Inflammatory macrophage (primary cell): Measurements from ENCODE around the gene CDH9.

Experiments
- DNase-seq, 2 donors: peaks; one replicate each; pipeline ENCODE4 v3.0.0-alpha.2; 2020 to 2022
- total RNA-seq, 18 experiments: gene quantifications; one replicate each; lab custom pipeline; 2026; ENCODE audit warnings: mixed read lengths in 6 of 18, inconsistent platforms in 2 of 18; lab: John Stamatoyannopoulos, UW

The CDH9 gene, protein sequence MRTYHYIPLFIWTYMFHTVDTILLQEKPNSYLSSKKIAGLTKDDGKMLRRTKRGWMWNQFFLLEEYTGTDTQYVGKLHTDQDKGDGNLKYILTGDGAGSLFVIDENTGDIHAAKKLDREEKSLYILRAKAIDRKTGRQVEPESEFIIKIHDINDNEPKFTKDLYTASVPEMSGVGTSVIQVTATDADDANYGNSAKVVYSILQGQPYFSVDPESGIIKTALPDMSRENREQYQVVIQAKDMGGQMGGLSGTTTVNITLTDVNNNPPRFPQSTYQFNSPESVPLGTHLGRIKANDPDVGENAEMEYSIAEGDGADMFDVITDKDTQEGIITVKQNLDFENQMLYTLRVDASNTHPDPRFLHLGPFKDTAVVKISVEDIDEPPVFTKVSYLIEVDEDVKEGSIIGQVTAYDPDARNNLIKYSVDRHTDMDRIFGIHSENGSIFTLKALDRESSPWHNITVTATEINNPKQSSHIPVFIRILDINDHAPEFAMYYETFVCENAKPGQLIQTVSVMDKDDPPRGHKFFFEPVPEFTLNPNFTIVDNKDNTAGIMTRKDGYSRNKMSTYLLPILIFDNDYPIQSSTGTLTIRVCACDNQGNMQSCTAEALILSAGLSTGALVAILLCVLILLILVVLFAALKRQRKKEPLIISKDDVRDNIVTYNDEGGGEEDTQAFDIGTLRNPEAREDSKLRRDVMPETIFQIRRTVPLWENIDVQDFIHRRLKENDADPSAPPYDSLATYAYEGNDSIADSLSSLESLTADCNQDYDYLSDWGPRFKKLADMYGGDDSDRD
- total RNA-seq: 0 to 0.13 (median 0) reads per million in 18 experiments

DNA sequence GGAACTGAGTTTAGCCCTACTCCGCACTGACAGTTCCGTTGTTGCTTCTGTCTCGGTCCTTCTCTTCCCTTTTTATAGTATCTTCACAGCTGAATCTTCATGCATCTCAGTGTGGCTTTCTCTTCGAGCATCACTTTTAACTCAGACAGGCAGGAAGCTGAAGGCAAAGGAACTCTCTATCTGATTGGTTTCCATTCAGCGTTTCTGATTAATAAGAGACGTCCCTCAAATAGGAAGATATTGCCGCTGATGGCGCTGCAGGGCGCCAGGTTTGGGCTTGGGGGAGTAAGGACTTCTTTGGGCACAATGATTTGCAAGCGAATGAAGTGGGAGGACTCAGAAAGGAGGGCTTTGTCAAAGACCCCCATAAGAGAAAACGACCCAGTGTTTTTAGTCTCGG is at the start of gene CDH9:
Gene CDH9, minus strand, starts transcription at position 111 of the 400 bp plus-strand sequence. CDS start 50,253 bp downstream, outside the sequence.
- DNase-seq: no peak

DNA sequence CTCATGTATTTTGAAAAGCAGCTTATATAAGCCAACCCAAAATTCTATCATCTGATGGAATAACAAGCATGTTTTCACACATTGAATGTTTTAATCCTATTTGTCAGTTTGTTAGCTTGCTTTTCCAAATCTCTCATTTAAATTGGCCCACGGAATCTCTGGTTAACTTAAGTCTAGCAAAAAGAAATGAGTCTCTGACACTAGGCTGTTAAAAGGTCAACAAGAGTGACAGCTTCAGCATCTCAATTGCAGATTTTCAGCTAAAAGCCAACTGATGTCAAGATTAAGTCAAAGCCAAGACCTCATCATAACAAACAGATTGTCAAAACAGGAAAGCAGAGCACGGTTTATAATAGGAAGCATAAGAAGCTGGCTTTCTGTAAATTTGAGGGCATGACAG is 49.4 kb upstream of the CDH9 start:
- no peak for DNase-seq

DNA sequence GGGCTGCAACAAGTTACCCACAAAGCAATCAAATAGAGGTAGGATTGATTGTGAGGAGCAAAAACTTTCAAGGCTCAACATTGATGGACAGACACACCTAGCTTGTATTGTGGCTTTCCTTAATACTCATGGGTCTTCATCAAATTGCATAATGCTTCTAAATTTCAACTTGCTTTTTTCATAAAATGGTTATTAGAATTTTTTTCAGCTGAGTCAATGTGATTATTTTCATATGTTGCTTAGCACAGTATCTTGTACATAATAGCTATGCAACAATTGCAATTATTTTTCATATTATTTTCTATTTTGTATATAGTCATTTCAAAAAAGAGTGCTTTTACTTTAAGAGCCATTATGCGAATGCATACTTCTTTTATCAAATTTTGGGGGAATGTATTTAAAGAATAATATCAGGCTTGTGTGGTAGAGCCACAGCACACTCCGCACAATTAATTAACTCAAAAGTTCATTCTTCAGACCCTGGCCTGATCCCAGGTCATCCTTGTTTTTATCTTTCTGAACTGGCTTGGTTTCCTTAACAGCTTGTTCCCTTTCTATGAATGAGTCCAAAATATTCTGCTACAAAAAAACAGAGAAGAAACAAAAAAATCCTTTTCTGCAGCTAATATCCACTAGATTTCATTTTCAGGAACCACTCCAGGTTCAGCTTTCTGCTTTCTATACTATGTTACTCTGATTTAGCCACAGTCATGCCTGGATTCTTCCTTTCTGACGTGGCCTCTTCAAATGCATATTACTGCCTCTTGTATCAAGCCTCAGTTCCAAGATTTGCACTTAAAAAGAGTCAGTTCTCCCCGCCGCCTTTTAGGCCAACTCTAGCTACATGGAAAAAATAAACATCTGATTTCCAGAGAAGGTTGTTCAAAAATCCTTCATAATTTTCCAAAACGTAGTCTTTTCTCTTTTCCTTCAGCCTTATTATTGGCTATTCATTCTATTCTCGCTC is 45.3 kb upstream of the CDH9 start:
- no peak for DNase-seq

DNA sequence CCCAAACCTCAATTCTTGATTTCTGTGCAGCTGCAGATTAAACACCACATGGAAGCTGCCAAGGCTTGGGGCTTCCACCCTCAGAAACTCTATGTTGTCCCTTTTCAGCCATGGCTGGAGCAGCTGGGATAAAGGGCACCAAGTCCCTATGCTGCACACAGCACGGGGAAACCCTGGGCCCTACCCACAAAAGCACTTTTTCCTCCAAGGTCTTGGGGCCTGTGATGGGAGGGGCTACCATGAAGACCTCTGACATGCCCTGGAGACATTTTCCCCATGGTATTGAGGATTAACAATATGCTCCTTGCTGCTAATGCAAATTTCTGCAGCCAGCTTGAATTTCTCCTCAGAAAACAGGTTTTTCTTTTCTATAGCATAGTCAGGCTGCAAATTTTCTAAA is 41.8 kb upstream of the CDH9 start:
- DNase-seq: no peak

DNA sequence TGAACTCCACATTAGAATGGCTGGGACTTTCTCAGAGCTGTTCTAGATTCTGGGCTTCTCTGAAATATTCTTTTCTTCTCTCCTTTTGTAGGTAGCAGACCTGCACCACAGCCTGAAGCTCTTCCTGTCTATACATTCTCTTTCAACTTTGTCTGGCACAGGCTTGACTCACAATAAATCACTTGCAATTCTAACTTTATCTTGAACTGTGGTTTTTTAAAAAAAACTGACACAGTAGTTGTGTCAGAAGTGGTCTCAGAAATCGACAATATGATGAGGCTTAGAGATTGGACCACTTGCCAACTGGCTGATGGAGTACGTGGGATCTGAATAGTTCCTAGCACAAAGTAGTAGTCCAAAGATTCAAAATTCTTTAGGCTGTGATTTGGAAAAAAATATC is 24.1 kb upstream of the CDH9 start:
- no peak for DNase-seq

DNA sequence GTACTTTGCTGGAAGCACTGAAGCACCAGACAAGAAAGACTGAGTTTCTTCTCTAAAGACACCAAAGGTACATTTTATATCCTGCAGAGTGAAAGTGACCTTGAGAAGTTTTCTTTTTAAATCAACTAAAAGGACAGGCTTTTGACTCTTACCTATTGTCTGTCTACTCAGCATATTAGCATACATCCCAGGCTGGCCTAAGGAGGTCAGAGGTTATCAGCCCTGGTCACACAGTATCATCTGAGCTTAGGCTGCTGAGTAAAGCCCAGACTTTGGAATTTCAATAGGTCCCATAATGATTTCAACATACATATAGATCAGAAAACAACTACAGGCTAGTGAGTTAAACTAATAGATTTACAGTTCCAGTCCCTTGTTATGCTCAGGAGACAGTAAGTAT is 10.1 kb upstream of the CDH9 start:
- DNase-seq: no peak

DNA sequence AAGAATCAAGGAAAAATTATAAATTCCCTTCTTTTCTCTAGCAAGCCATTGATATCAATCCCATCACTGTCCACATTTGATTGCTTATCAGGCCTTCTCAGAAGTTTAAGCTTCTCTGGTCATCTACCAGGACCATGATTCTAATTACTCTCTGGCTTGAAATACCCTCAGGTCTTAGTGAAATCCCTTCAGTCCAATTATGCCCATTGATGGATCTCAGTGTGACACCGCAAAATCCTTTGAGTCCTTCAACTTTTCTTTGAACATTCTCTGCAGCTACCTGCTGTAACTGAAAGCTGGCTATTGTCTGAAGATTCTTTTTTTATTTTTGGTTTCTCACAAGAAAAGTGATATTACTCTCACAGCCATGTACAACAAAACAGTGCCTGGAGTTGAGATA is 3.0 kb upstream of the CDH9 start:
- DNase-seq: no peak

DNA sequence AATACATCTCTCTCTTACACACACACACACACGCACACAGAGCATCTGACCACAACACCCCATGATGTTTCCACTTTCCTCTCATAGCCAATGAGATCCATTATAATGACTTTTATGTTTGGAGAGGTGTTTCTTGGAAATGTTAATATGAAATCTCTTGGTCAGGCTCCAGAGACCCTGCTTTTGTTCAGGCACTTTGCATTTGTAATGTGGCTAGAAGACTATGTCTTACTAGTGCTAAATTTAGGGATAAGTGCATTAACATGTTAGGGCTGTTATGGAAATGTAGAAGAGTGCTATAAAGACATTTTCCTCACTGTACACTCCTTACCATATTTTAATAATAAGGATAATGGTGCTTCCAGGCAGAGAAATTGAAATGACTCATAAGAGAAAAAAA is 3.8 kb downstream of the CDH9 start:
- no peak for DNase-seq

DNA sequence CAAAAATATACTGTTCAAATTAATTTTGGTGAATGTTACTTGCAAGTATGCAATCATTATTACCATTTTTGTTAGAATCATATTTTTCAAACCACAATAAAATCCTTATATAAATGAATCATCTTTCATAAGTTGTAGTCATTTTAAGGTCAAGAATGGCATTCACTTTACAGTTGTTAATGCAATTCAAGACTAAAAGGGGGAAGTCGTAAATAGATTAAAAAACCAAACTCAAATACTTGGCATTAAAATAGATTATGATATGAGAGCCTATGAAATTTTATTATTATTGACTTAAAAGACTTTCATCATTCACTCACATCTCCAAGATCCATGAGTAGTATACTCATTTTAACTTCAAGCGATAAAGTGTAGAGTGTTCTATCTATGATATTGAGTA is 11.6 kb downstream of the CDH9 start:
- no peak for DNase-seq

DNA sequence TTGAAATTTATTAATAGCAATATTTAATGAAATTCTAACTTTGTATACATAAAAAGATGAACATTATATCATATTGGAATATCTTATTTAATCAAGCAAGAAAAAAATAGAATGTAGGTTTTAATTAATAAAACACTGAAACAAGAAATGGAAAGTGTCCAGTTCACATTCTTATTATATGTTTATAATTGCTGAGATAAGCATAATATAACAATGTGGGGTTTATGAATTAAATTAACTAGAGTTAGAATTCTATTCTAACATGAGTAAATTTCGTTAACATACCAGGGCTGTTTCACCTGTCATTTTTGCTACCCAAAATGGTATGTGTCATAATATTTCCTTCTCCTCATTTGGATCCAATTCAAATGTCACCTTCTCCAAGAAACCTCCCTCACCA is 12.3 kb downstream of the CDH9 start:
- DNase-seq: no peak

DNA sequence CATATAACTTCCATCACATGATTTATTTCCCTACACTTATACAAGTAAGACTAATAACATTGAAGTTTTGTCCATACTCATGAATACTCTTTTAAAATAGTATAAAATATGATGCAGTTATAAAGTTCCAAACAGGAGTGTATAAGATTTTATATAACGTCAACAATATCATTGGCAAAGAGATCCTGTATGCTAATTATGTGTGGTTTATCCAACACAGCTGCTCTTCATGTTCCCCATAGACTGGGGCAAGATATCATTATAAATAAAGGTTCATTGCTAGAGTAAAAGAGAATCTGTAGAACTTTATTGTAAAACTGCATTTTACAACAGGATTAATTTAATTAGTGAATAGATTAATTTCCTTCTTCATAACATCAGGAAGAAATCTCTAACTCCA is 16.9 kb downstream of the CDH9 start:
- DNase-seq: no peak

DNA sequence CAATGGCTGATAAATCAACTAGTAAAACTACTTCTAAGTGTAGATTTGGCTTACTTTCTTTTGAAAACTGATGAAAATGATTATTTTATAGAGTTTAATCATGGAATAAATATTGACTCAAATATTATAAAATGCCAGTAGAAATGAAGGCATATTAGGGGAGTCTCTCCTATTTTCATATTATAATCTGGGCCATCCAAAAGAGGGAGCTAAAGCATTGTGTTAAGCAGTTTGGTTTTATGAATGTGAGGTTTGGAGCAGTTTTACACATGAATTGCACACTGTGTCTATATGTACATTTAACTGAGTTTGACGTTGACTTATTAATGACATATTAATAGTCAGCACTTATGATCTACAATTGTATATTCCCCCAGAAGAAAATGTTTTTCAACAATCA is 17.4 kb downstream of the CDH9 start:
- DNase-seq: no peak

DNA sequence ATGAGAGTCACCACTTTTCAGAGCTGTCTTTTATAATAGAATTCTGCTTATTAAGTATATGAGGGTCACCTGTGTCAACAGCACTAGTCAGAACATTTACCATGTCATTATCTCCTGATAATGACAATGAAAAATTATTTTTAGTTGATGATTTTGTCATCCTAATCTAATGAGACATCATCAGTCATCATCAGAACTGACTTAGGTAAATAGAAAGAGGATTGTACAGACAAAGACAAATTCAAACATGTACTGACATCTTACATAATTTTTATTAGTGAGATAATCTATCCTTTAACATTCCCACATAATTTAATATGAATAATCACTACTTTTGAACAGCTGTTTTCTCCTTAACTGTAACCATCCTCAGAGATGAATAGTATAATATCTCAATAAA is 22.6 kb downstream of the CDH9 start:
- no peak for DNase-seq

DNA sequence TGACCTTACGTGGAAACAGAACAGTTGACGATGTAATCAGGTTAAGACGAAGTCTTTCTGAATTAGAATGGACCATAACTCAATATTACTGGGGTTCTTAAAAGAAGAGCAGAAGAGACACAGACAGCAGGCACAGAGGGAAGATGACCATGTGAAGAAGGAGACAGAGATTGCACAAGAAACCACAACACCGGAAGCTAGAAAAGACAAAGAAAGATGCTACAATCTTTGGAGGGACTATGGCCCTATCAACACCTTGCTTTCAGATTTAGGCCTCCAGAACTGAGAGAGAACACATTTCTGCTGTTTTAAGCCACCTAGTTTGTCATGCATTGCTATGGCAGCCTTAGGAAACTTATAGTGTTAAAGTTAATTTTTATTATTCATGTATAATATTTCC is 27.1 kb downstream of the CDH9 start:
- no peak for DNase-seq

DNA sequence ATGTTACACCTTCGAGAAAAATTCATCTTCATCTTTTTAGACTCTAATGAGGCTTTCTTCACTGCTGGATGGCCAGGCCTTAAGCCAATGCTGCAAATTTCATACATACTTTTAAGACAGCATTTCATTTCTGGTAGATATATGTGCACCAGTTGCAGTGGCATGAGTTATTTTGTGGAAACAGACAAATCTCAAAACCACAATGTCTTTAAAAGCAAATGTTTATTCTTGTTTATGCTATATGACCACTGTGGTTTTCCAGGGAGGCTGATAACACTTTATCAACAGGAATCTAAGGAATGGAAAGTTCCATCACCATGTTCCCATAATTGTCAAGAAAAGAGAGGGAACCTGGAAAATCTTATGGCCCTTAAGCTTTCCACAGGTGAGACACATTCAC is 27.7 kb downstream of the CDH9 start:
- no peak for DNase-seq

DNA sequence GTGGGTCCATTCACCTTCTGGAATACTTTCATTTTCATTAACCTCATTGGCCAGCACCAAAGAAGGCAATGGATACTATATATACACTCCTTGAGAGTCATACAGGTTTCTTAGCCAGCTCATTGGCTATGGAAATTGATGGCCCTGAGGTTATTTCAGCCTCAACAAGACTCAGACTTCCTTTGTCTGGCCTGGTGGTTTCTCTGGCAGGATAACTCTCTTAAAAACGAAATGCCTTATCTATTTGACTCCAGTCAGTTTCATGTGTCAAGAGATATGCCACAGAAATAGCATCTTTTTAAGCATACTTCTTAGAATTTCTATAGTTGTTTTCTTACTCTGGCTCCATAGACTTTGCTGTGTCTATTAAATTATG is 28.9 kb downstream of the CDH9 start:
- no peak for DNase-seq

DNA sequence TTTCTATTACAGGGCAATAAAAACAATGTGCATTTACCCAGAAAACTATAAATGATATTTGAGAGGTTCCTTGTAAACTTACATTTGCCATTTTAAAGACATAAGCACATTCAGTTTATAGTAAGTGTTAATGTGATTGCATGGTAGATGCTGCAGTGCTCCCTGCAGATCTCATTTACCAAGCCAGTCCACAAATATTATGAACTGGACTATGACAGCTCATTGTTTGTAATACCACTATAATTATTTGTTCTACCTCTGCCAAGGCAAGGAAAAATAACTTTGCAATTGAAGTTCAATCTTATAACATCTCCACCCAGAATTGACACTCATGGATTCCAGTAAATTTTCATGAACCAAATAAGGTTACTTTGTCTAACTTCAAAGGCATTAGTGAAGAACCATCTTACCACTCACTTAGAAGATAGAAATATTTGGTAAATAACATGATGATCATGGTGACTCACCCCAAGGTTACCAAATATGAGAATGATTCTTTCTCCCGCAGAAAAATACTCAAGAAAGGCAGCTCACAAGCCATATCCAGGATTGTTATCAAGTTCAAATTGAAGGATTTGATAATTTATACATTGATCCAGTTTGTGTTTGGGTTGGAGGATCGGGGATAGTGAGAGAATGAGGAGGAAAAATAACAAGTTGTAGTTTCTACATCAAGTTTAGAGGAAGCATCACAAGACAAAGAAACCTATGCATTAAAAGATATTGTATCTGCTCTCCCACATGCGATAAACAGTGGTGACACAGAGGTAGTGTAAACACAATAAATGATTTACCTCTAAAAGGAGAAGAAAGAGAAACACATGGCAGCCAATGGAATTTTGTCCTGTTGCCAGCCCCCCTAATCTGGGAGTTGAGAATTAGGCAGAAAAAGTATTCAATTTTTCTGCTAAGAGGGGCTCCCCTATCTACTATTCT is 29.5 kb downstream of the CDH9 start:
- DNase-seq: no peak

DNA sequence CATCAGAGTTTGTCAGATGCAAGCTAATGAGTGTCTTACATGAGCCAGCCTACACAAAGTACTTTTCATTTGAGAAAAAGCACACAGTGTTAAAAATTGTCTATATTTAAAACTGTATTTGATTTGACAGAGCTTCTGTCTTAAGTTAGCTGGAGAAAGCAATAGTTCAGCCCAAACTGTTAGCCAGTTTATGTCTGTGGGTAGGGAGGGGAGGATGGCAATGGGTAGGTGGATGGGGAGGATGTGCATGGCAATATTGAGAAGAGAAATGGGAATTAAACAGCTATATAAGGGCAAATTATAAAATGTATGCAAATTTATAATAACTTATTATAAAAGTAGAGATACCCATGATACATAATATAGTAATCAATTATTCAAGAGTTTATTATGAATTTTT is 31.3 kb downstream of the CDH9 start:
- DNase-seq: no peak

DNA sequence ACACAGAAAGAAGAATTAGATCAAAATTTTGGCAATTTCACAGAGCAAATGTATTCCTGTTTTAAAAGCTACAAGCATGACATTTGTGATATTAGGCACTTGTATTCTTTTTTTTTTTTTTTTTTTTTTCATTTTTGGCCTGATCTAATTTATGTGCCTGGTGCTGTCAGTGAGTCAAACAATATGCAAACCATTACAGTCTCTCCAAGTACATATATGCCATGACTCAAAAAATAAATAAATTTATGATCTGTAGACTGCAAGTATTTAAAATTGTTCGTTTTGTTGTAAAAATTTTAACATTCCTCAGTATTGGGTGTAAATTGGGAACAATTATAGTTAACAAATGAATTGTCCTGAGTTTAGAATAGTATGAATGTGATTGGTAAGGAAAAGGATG is 51.4 kb downstream of the CDH9 start:
- no peak for DNase-seq

DNA sequence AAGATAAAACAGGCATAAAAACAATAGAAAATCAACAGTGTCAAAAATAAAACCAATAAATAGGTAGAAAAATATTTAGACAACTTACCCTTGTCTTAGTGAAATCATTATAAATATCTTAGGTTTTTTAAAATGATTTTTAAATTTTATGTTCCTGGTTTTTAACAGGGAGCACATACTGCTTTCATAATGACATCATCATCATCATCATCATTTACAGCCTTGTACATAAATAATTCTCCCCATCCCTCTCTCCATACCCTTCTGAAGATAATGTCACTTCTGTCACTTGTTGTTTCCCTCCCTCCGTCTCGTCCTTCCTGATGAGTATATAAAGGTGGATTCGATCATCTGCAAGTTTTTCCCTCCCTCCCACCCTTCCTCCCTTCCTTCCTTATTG is 56.6 kb downstream of the CDH9 start:
- no peak for DNase-seq

DNA sequence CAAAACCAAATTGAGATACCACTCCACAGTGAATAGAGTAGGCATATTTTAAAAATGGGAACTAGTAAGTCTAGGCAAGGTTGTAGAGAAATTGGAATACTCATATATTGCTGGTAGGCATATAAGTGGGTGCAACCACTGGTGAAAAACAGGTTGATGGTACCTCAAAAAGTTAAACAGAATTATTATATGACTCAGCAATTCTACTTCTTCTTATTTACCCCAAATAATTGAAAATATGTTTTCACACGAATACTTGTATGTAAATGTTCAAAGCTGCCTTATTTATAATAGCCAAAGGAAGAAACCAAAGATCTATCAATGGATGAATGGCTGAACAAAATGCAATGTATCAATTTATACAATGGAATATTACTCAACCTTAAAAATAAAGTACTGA is 79.1 kb downstream of the CDH9 start:
- DNase-seq: no peak

DNA sequence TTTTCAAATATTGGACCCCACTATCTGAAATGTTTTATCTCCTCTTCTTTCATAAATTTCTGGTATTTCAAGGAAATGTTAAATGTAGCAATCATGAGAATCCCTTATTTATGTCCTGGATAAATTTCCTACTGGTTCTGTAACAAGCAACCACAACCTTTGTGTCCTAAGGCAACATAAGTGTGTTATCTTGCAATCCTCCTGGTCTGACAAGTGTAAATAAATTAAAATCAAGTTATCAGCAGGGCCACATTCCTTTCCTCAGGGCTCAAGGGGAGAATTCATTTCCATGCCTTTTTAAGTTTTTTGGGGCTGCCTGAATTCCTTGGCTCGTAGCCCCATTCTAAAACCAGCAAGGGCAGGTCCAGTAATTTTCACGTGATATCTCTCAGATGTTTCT is 83.2 kb downstream of the CDH9 start:
- DNase-seq: no peak
